Peyer's patch (tissue), 4 donors: ENCODE results near the gene FAM107B.

ENCODE experiments used
- POLR2A ChIP-seq, 2 donors: fragments of 450-650 bp; IDR thresholded peaks; one replicate each; pipeline ENCODE4 v1.5.1; 2017; ENCODE audit warnings: antibody characterized with exemption in 2 of 2, mild to moderate bottlenecking in 2 of 2, moderate library complexity in 2 of 2
- TF ChIP-seq, protein P1 (sequence below), 6 experiments: fragments of 450-650 bp in 4 of 6; fragments of 200-600 bp in 2 of 6; sonication (generic) in 1 of 6; IDR thresholded peaks; one replicate each; pipeline ENCODE4 v1.5.1; 2017 to 2019; ENCODE audit warnings: antibody characterized with exemption in 6 of 6, mild to moderate bottlenecking in 3 of 6, moderate library complexity in 1 of 6

DNA sequence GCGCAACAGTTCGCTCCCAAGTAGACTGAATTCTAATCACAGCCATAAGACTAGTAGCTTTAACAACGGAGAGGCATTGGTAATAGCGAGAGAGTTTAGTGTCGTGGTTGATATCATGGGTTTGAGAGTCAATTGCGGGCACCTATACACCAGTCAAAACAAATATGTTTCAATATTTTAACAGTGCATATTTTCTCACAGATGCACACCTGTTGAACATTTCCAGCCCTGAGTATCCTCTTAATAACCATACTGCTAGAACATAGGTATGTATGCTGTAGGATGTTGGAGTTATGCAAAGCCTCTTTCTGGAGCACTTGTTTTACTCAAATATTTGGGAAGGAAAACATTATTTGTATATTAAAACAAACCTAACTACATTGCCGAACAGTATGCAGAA is 92.9 kb downstream of the FAM107B start:
- TF ChIP-seq, protein P1, sequence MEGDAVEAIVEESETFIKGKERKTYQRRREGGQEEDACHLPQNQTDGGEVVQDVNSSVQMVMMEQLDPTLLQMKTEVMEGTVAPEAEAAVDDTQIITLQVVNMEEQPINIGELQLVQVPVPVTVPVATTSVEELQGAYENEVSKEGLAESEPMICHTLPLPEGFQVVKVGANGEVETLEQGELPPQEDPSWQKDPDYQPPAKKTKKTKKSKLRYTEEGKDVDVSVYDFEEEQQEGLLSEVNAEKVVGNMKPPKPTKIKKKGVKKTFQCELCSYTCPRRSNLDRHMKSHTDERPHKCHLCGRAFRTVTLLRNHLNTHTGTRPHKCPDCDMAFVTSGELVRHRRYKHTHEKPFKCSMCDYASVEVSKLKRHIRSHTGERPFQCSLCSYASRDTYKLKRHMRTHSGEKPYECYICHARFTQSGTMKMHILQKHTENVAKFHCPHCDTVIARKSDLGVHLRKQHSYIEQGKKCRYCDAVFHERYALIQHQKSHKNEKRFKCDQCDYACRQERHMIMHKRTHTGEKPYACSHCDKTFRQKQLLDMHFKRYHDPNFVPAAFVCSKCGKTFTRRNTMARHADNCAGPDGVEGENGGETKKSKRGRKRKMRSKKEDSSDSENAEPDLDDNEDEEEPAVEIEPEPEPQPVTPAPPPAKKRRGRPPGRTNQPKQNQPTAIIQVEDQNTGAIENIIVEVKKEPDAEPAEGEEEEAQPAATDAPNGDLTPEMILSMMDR (IDR thresholded peaks at IDR 0.05) = no peak
- TF ChIP-seq POLR2A (IDR thresholded peaks at IDR 0.05) = no peak
